Mucosa of stomach (tissue), 1 donor: Measurements from ENCODE around the gene IL3RA.
"Not testable (repeated sequence)": the region's sequence is repeated elsewhere in the genome, so short reads cannot be mapped to it uniquely, and the experiment has no call there.

ENCODE experiments used
- H3K27me3 ChIP-seq: one replicate; pipeline ENCODE4 v1.7.0; 2013; ENCODE audit warnings: mild to moderate bottlenecking, low read length; ENCODE audit not compliant: control insufficient read depth, insufficient read depth
- H3K36me3 ChIP-seq: one replicate; pipeline ENCODE4 v1.7.0; 2013; ENCODE audit warnings: low read length; ENCODE audit not compliant: control insufficient read depth, insufficient read depth
- H3K4me1 ChIP-seq: one replicate; pipeline ENCODE4 v1.7.0; 2013; ENCODE audit warnings: mild to moderate bottlenecking, low read length; ENCODE audit not compliant: control insufficient read depth, insufficient read depth
- H3K4me3 ChIP-seq: one replicate; pipeline ENCODE4 v1.7.0; 2013; ENCODE audit warnings: low read length
- H3K9ac ChIP-seq: one replicate; pipeline ENCODE4 v1.7.0; 2013; ENCODE audit warnings: mild to moderate bottlenecking, low read length, moderate library complexity
- H3K9me3 ChIP-seq: one replicate; pipeline ENCODE4 v1.7.0; 2013; ENCODE audit warnings: mild to moderate bottlenecking, low read length, moderate library complexity; ENCODE audit not compliant: control insufficient read depth
- donor health status: Pancreatic carcinoma.

Gene IL3RA

DNA sequence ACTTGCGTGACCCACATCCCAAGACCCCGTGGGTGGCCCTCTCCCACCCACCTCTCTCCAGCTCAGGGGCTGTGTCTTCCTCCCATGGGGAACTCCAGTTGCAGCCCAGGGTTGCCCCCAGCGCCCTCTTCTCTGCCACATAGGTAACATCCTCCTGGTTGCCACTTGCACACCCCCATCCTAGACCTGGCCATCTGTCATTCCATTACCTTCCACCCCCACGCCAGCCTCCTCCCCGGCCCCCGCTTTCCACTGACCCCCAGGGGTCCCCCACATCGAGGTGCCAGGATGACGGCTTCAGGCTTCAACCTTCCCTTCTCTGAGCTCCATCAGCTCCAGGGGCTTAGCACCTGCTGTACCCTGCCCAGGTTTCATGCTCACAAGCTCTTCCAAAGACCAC, 28.1 kb upstream of the IL3RA start:
- H3K4me1 ChIP-seq: no peaks in the 10 kb centered on the region
- H3K9ac ChIP-seq: no peak overlapping the region
- H3K36me3 ChIP-seq: no peaks in the 10 kb centered on the region
- no peaks in the 10 kb centered on the region for H3K9me3 ChIP-seq
- no peaks in the 10 kb centered on the region for H3K27me3 ChIP-seq
- H3K4me3 ChIP-seq: no peak overlapping the region

DNA sequence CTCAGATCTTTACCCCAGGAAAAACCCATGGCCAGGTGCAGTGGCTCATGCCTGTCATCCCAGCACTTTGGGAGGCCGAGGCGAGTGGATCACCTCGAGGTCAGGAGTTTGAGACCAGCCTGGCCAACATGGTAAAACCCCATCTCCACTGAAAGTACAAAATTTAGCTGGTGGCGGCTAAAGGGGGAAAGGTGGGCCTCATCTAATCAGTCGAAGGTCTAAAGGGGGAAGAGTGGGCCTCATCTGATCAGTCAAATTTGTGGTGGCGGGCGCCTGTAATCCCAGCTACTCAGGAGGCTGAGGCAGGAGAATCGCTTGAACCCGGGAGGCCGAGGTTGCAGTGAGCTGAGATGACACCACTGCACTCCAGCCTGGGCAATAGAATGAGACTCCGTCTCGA, 27.7 kb upstream of the IL3RA start:
- H3K36me3 ChIP-seq, H3K9ac ChIP-seq, H3K9me3 ChIP-seq, H3K4me1 ChIP-seq, H3K4me3 ChIP-seq, H3K27me3 ChIP-seq: not testable (repeated sequence)

- no peaks in the 10 kb centered on the region for H3K9me3 ChIP-seq
- H3K4me1 ChIP-seq: no peaks in the 10 kb centered on the region
- H3K9ac ChIP-seq: no peak overlapping the region
- no peak overlapping the region for H3K4me3 ChIP-seq
- no peaks in the 10 kb centered on the region for H3K36me3 ChIP-seq
- H3K27me3 ChIP-seq: no peaks in the 10 kb centered on the region
Measured at GRCh38 chrX:1313788-1314187, 22.8 kb upstream of the IL3RA start.

DNA sequence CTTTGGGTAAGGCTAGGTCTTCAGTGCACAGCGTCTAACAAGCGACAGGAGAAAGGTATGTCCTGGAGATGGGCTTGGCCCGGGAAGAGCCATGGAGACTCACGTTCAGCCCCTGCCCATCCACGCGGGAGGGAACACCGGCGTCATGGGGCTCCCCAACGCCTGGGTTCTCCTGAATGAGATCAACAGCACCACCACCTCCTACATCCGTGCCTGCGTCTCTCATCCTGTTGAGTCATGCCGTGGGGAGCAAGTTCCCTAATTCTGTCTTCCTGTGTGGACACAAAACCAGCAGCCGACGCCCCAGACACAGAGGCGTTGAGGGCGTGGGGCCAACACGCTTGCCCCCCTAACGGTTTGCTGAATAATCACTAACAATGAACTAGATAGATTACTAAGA, 20.1 kb upstream of the IL3RA start:
- Histone ChIP-seq H3K9ac (no peak overlapping the region), H3K4me1 (no peaks in the 10 kb centered on the region), H3K36me3 (no peaks in the 10 kb centered on the region), H3K27me3 (no peaks in the 10 kb centered on the region), H3K9me3 (no peaks in the 10 kb centered on the region), H3K4me3 (no peak overlapping the region)

DNA sequence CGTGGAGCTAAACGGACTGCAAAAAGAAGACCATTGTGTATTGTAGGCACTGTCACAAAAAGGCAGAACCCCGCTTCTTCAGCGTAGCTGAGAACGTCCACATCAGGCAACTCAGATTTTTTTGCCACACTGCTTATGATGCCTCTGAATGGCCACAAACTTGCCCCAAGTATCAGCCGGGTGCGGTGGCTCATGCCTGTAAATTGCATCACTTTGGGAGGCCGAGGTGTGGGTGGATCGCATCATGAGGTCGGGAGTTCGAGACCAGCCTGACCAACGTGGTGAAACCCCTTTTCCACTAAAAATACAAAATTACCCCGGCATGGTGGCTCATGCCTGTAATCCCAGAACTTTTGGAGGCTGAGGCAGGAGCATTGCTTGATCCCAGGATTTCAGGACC, 14.9 kb upstream of the IL3RA start:
- H3K9ac ChIP-seq: no peak overlapping the region
- H3K4me3 ChIP-seq: no peak overlapping the region
- H3K9me3 ChIP-seq: no peaks in the 10 kb centered on the region
- H3K4me1 ChIP-seq: no peaks in the 10 kb centered on the region
- no peaks in the 10 kb centered on the region for H3K36me3 ChIP-seq
- no peaks in the 10 kb centered on the region for H3K27me3 ChIP-seq

GRCh38 chrX:1322393-1322792, 14.2 kb upstream of the IL3RA start:
- no peak overlapping the region for H3K9ac ChIP-seq
- H3K9me3 ChIP-seq: no peaks in the 10 kb centered on the region
- no peak overlapping the region for H3K4me3 ChIP-seq
- H3K27me3 ChIP-seq: no peaks in the 10 kb centered on the region
- no peaks in the 10 kb centered on the region for H3K36me3 ChIP-seq
- no peaks in the 10 kb centered on the region for H3K4me1 ChIP-seq

- Histone ChIP-seq H3K27me3 (no peaks in the 10 kb centered on the region), H3K9ac (no peak overlapping the region), H3K4me3 (no peak overlapping the region), H3K36me3 (no peaks in the 10 kb centered on the region), H3K4me1 (no peaks in the 10 kb centered on the region), H3K9me3 (no peaks in the 10 kb centered on the region)
Measured at GRCh38 chrX:1323315-1323714, 13.3 kb upstream of the IL3RA start.

DNA sequence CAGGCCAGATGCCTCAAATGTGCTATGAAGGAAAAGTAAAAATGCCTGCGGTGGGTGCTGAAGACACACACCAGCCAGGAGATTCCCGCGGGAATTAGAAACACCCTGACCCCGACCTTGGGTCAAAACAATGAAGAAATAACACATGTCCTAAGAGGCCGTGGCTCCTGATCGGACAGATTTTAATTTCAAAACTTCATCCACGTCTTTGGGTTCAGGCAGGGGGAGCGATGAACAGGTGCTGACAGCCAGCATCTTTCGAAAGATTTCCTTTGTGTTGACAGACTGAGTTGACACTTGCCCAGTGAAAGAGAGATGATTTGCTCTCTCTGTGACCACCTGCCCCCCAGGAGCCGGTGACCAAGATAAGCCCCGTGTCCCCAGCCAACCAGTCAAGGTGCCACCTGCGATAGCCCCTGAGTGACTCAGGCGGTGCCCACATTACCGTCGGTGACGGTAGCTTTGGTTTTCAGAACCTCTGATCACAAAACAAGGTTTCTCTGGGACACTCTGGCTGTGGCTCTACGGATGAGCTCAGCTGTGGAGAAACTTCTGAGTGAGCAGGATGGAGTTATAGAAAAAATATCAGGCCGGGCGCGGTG, 11.0 kb upstream of the IL3RA start:
- Histone ChIP-seq H3K27me3 (no peaks in the 10 kb centered on the region), H3K4me3 (no peak overlapping the region), H3K9me3 (no peaks in the 10 kb centered on the region), H3K36me3 (no peaks in the 10 kb centered on the region), H3K4me1 (no peaks in the 10 kb centered on the region), H3K9ac (no peak overlapping the region)

DNA sequence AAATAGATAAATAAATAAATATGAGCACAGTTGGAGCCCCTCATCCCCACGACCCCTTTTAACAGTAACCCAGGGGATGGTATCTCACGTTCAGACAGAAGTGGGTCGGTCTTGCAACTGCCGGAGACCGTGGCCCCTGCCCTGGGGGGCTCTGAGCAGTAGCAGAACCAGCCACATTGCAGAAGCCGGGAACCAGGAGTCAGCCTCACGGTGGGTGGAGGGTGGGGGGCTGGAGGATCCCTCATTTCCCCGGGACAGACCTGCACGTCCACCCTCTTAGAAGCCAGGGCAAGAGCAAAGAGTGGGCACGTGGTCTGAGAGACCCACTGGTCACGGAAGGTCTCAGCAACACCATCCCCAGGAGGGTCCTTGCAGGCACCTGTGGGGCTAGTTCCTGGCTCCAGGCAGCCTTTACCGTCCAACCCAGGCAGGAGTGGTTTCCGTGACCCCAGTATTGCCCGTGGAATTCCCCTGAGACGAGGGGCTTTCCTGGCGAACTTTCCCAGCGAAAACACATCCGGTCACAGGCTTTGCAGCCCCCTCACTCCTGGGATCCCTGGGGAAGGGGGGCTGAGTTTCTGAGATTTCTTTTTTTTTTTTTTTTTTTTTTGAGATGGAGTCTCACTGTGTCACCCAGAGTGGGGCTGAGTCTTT, 8.8 kb upstream of the IL3RA start:
- Histone ChIP-seq H3K36me3 (no peaks in the 10 kb centered on the region), H3K4me3 (no peak overlapping the region), H3K4me1 (no peaks in the 10 kb centered on the region), H3K9ac (no peak overlapping the region), H3K9me3 (no peaks in the 10 kb centered on the region), H3K27me3 (no peaks in the 10 kb centered on the region)

DNA sequence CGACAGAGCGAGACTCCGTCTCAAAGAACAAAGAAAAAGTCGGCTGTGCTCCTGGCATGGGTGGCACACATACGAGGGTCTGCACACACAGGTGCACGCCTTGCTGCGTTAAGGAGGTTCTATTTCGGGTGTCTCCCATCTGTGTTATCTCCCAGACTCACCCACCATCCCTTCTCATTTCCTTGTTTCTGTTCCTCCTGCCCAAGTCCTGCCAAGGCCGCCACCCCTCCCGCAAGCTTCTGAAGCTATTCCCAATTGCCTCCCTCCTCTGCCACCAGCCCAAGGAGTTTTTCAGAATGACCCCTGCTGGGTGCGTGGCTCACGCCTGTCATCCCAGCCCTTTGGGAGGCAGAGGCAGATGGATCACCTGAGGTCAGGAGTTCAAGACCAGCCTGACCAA, 6.0 kb upstream of the IL3RA start:
- no peaks in the 10 kb centered on the region for H3K36me3 ChIP-seq
- no peak overlapping the region for H3K9ac ChIP-seq
- no peaks in the 10 kb centered on the region for H3K4me1 ChIP-seq
- H3K9me3 ChIP-seq: no peaks in the 10 kb centered on the region
- no peaks in the 10 kb centered on the region for H3K27me3 ChIP-seq
- H3K4me3 ChIP-seq: no peak overlapping the region

DNA sequence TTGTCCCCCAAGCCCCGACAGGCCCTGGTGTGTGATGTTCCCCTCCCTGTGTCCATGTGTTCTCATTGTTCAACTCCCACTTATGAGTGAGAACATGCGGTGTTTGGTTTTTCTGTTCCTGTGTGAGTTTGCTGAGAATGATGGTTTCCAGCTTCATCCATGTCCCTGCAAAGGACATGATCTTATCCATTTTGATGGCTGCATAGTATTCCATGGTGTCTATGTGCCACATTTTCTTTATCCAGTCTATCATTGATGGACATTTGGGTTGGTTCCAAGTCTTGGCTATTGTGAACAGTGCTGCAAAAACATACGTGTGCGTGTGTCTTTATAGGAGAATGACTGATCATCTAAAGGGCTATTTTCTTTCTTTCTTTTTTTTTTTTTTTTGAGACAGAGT, 4.2 kb upstream of the IL3RA start:
- H3K9me3 ChIP-seq, H3K27me3 ChIP-seq, H3K9ac ChIP-seq, H3K4me1 ChIP-seq, H3K36me3 ChIP-seq, H3K4me3 ChIP-seq: not testable (repeated sequence)

DNA sequence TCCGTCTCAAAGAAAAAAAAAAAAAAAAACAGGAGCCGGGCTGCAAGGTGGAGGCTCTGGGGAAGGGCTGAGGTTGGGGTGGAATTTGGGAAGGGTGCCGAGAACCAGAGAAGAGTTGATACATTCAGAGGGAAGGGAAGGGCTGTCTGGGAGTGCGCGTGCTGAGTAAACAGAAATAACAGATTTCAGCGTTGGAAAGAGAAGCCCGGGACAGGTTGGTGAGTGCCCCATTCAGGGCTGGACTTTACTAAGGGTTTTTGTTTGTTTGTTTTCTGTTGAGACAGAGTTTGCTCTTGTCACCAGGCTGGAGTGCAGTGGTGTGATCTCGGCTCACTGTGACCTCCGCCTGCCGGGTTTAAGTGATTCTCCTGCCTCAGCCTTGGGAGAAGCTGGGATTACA, 1.7 kb upstream of the IL3RA start:
- Histone ChIP-seq H3K9ac (no peak overlapping the region), H3K36me3 (no peaks in the 10 kb centered on the region), H3K27me3 (no peaks in the 10 kb centered on the region), H3K9me3 (no peaks in the 10 kb centered on the region), H3K4me1 (no peaks in the 10 kb centered on the region), H3K4me3 (no peak overlapping the region)
